Urinary bladder (tissue), 4 donors: Measurements from ENCODE around the gene RAPGEF6. TPM values are rescaled to one million over a fixed set of nuclear protein-coding genes. Genes with fewer than 3 reads are reported as not detected.
"Not testable (repeated sequence)": the region's sequence is repeated elsewhere in the genome, so short reads cannot be mapped to it uniquely, and the experiment has no call there.

Experiments used
- DNase-seq: peaks from one replicate; pipeline ENCODE4 v3.0.0-alpha.2; 2015; ENCODE audit errors: extremely low spot score
- H3K27ac ChIP-seq: one replicate; pipeline ENCODE4 v1.5.1; 2013; ENCODE audit warnings: low read depth, mild to moderate bottlenecking, moderate library complexity
- H3K36me3 ChIP-seq: one replicate; pipeline ENCODE4 v1.6.1; 2013; ENCODE audit warnings: mild to moderate bottlenecking, moderate library complexity; ENCODE audit not compliant: insufficient read depth
- H3K4me1 ChIP-seq: one replicate; pipeline ENCODE4 v1.6.1; 2013; ENCODE audit warnings: mild to moderate bottlenecking, moderate library complexity; ENCODE audit not compliant: insufficient read depth
- H3K4me3 ChIP-seq: one replicate; pipeline ENCODE4 v1.5.1; 2013; ENCODE audit warnings: low read depth, low read length
- WGBS: extraction: QIAGEN DNeasy Blood & Tissue Kit; methylation state at CpG from one replicate; pipeline ENCODE4 v1.1.7; 2013; 5-methylcytosine and 5-hydroxymethylcytosine counted together
- polyA plus RNA-seq: library from polyadenylated mRNA; stranded (reverse); fragments of 200-250 nt; gene quantifications from one replicate; pipeline ENCODE4 v1.2.3, GENCODE V29; 2013
- total RNA-seq: library from RNA; depleted of rRNA; stranded (reverse); fragments of >200 nt; gene quantifications from one replicate; pipeline ENCODE4 v1.2.3, GENCODE V29; 2014
- donor health status: healthy with polysubstance abuse.
- donor health status: healthy.

RAPGEF6 gene, protein sequence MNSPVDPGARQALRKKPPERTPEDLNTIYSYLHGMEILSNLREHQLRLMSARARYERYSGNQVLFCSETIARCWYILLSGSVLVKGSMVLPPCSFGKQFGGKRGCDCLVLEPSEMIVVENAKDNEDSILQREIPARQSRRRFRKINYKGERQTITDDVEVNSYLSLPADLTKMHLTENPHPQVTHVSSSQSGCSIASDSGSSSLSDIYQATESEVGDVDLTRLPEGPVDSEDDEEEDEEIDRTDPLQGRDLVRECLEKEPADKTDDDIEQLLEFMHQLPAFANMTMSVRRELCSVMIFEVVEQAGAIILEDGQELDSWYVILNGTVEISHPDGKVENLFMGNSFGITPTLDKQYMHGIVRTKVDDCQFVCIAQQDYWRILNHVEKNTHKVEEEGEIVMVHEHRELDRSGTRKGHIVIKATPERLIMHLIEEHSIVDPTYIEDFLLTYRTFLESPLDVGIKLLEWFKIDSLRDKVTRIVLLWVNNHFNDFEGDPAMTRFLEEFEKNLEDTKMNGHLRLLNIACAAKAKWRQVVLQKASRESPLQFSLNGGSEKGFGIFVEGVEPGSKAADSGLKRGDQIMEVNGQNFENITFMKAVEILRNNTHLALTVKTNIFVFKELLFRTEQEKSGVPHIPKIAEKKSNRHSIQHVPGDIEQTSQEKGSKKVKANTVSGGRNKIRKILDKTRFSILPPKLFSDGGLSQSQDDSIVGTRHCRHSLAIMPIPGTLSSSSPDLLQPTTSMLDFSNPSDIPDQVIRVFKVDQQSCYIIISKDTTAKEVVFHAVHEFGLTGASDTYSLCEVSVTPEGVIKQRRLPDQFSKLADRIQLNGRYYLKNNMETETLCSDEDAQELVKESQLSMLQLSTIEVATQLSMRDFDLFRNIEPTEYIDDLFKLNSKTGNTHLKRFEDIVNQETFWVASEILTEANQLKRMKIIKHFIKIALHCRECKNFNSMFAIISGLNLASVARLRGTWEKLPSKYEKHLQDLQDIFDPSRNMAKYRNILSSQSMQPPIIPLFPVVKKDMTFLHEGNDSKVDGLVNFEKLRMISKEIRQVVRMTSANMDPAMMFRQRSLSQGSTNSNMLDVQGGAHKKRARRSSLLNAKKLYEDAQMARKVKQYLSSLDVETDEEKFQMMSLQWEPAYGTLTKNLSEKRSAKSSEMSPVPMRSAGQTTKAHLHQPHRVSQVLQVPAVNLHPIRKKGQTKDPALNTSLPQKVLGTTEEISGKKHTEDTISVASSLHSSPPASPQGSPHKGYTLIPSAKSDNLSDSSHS (N-terminal part only)
- total RNA-seq (58.8 TPM), polyA plus RNA-seq (6.1 TPM)

DNA sequence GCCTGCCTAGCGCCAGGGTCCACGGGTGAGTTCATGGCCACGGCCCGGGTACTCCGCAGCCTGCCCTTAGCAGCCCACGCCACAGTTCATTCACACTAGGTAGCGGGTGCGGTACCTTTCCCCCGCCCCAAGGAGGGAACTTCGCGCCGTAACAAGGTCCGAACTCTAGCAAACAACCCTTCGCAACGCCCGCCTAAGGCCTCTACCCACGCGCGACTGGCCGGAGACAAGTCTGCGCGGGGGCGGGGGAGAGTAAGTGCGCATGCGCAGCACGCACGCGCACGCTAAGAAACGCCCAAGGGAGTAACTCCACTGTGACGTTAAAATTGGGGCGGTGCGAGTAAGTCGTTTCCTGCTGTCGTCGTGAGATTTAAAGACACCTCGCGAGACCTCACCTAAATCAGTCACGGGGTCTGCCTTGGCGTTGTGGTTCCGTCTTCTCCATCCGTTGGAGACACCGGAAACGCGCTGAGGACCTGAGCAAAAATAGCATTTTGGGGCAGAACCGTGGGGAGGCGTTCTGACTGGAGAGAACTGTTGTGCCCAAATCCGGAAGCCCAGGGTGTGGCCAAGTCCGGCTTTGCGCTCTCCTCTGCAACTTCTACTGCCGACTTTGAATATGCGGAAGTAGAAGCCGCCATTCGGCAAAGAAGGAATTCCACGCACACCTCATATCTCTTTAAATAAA, at the start of gene RAPGEF6:
RAPGEF6 (minus strand) TSS at position 234 of the 688 bp plus-strand sequence; CDS start at position 35, 199 bp downstream.
- Histone ChIP-seq H3K27ac (peak within 1 kb of the TSS; percentile 95), H3K36me3 (no peaks in the 10 kb centered on the region), H3K4me3 (peak within 1 kb of the TSS; percentile 60), H3K4me1 (no peaks in the 10 kb centered on the region)
- peak; percentile 99 for DNase-seq
- under 1% methylated on average over 55 of the region's 55 CpGs for WGBS

DNA sequence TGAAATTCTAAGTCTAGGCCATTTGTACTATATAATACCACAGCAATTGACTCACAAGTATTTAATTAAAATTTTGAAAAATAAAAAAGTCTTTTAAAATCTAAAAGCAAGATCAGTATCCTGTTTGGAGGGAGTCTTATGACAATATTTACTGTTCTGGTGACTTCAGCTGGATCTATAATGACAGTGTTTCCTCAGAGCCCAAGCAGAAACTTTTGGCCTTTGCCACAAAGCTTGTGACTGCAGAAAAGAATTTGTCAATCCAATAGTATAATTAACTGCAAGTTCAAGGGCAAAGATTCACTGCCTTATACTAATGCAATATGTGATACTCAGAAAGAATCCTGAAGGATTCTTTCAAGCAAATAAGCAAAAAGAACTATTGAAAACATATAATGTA, 49.6 kb upstream of the RAPGEF6 start:
- Histone ChIP-seq H3K27ac (no peak overlapping the region), H3K4me1 (no peaks in the 10 kb centered on the region), H3K4me3 (no peak overlapping the region), H3K36me3 (peaks cover 2% of the 10 kb centered on the region)
- no peak for DNase-seq

DNA sequence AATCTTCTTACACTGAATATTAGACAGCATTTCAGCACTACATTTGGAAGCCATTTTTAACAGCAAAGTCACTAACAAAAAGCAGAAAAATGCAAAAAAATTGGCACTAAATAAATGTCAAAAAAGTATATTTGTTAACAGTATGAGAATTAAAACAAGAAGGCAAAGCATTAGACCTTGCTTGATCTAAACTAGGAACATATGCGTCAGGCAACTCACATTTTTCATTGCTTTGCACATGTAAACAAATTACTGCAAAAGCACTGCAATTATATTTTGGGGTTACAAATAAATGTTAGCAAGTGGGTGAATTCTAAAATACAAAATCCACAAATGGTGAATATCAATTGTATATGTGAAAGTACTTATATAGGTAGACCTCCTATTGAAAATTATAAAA, 49.0 kb upstream of the RAPGEF6 start:
- Histone ChIP-seq H3K36me3 (peaks cover 2% of the 10 kb centered on the region), H3K4me3 (no peak overlapping the region), H3K4me1 (no peaks in the 10 kb centered on the region), H3K27ac (no peak overlapping the region)
- no peak for DNase-seq
- 76% methylated on average over 1 of the region's 1 CpG for WGBS

DNA sequence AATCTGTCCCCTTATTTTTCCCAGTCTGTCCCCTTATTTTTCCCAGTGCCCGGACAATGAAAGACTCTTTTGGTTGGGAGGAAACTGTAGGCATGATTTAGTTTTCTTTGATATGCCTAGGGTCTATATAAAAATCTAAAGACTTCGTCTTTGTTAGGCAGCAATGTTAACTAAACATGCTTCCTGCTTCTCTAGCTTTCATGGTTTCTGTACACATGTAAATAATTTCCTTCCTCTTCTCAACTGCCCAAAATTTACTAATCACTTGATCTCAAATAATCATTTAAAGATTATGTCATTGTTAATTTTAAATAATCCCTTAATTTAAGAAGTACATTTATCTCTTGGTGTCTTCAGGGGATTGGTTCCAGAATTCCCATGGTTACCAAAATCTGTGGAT, 47.8 kb upstream of the RAPGEF6 start:
- no peak overlapping the region for H3K4me3 ChIP-seq
- WGBS: 88% methylated on average over 2 of the region's 2 CpGs
- no peak for DNase-seq
- peaks cover 2% of the 10 kb centered on the region for H3K36me3 ChIP-seq
- no peak overlapping the region for H3K27ac ChIP-seq
- no peaks in the 10 kb centered on the region for H3K4me1 ChIP-seq

DNA sequence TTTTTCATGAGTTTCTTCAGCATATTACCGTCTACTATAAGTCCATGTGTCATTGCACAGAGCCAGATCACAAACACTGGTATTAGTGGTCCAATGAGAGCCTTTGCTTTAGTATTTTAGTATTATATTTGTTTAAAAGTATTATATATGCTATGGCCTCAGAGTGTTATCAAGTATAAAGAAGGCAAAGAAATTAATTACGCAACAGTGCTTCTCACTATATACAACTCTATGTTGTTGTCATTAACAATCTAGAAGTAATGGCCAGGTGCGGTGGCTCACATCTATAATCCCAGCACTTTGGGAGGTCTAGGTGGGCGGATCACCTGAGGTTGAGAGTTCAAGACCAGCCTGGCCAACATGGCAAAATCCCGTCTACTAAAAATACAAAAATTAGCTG, 47.1 kb upstream of the RAPGEF6 start:
- DNase-seq: no peak
- WGBS: 98% methylated on average over 5 of the region's 5 CpGs
- Histone ChIP-seq H3K27ac (no peak overlapping the region), H3K36me3 (peaks cover 2% of the 10 kb centered on the region), H3K4me1 (no peaks in the 10 kb centered on the region), H3K4me3 (no peak overlapping the region)

DNA sequence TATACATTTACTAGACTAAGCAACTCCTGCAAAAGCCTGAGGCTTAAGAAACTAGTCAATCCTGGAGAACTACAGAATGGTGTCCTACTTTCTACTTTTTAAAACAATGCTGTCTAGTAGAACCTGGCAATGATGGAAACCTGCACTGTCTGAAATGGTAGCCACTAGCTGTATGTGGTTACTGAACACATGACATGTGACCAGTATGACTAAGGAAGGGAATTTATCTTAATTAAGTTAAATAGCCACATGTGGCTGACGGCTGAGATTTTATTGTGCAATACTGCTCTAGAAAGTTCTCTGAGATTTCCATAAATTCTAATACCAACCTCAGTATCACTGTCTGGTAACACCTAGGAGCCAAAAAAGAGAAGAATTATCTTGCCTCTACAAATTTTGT, 44.9 kb upstream of the RAPGEF6 start:
- Histone ChIP-seq H3K4me3 (no peak overlapping the region), H3K36me3 (peaks cover 1% of the 10 kb centered on the region), H3K27ac (no peak overlapping the region), H3K4me1 (no peaks in the 10 kb centered on the region)
- no peak for DNase-seq
- WGBS: 72% methylated on average over 1 of the region's 1 CpG

DNA sequence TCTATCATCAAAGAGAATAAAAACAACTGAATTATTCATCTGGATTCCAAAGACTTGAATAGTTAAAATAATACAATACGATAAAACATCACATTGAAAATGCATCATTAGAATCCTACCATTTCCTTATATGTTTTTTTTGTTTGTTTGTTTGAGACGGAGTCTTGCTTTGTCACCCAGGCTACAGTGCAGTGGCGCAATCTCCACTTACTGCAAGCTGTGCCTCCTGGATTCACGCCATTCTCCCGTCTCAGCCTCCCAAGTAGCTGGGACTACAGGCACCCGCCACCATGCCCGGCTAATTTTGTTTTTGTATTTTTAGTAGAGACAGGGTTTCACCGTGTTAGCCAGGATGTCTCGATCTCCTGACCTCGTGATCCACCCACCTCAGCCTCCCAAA, 43.2 kb upstream of the RAPGEF6 start:
- not testable (repeated sequence) for H3K36me3 ChIP-seq, H3K4me1 ChIP-seq, H3K27ac ChIP-seq, DNase-seq, H3K4me3 ChIP-seq
- WGBS: 95% methylated on average over 8 of the region's 10 CpGs

DNA sequence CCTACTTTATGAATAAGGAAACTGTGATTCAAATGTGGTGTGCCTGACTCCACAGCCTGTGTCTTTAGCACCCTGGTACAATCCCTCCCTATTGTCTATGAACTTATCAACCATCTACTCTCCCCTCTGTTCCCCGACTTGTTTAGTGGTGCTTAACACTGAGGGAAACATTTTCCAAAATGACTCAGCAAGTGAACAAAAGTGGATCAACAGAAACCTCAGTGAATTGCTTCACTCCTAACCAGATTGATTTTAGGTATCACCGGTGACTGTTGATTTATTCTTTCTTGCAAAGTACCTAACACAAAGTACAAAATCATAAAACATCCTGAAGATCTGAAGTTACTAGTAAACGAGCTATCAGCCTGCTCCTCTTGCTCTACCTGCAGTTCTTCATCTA, 42.1 kb upstream of the RAPGEF6 start:
- Histone ChIP-seq H3K36me3 (peaks cover 1% of the 10 kb centered on the region), H3K27ac (no peak overlapping the region)
- WGBS: 85% methylated on average over 3 of the region's 3 CpGs

DNA sequence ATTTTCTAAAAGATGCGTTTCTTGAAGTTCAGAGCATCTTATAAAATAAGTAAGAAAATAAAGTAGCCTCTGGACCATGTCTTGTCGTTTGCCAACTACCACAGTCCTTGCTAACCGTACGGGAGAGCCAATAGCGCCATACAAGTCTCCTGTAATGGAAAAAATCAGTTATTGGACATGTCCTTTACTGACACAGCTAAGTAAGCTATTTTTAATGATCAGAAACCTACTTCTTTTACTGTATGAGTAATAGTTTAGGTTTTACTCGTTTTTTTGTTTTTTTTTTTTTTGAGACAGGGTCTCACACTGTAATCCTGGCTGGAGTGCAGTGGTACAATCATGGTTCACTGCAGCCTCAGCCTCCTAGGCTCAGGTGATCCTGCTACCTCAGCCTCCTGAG, 37.7 kb upstream of the RAPGEF6 start:
- WGBS: 36% methylated on average over 6 of the region's 6 CpGs
- peaks cover 1% of the 10 kb centered on the region for H3K36me3 ChIP-seq
- no peak overlapping the region for H3K4me3 ChIP-seq
- no peaks in the 10 kb centered on the region for H3K4me1 ChIP-seq
- no peak for DNase-seq
- no peak overlapping the region for H3K27ac ChIP-seq

More for the DNA sequence above, 42.1 kb upstream of the RAPGEF6 start:
- H3K4me1 ChIP-seq: no peaks in the 10 kb centered on the region
- no peak overlapping the region for H3K4me3 ChIP-seq
- DNase-seq: no peak

DNA sequence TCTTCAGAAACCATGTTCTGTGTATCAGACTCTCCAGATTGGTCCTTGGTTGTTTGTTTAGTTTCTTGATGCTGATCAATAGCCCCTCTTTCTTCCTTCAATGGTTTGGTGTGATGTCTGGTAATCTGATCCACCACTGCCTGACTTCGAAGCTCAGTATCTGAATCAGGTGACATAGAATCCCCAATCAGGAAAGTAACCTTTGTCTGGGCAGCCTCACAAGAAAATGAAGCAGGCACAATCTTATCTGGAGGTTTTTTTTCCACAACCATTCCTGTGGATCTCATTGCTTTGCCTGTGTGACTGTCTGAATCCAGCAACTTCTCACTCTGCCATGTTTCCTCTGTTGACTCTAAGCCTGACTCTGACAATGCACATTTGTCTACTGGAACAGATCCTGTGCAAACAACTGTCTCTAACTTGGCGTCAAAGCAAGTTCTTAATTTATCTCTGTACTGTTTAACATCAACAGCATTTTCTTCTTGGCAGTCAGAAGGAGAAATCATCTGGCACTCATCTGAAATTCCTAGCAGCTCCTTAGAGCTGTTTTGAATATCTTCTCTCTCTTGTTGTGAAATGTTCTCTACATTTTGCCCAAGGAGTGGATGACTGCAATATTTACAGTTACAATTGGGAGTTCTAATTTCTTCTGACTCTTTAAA, 37.1 kb upstream of the RAPGEF6 start:
- Histone ChIP-seq H3K4me1 (no peaks in the 10 kb centered on the region), H3K36me3 (peaks cover 1% of the 10 kb centered on the region), H3K27ac (no peak overlapping the region), H3K4me3 (no peak overlapping the region)
- WGBS: 15% methylated on average over 2 of the region's 2 CpGs
- peak; percentile 71 for DNase-seq

DNA sequence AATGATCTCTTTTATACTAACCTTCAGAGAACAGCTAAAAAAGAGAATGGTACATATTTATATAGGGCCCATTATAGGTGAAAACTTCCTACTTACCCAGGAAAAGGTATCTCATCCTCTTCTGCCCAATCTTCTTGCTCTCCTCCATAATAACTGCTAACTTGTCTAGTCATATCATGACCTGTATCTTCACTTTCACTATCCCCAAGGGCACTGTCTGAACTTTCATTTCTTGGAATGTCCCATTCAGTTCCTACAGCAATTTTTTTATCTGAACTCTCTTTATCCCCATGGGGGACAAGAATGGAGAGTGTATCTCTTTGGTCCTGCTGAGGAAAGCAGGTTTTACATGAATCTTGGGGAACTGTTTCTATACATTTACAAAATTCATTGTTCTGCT, 36.4 kb upstream of the RAPGEF6 start:
- no peaks in the 10 kb centered on the region for H3K4me1 ChIP-seq
- no peak overlapping the region for H3K27ac ChIP-seq
- H3K4me3 ChIP-seq: no peak overlapping the region
- peaks cover 1% of the 10 kb centered on the region for H3K36me3 ChIP-seq
- DNase-seq: no peak

DNA sequence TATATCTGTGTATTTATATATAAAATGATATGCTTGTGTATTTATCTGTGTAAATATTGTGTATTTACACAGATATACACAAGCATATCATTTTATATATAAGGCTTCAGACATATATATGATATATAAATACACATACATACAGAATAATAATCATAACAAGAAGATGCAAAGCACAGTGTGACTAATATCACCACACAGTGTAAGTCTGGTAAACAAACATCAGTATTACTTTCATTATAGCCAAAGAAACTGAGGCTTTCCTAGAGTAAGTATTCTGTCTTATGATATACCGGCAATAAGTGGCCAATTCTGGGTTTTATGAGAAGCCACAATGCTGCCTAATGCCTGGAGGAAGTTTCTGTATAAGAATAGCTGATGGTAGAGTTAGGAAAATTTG, 29.9 kb upstream of the RAPGEF6 start:
- H3K27ac ChIP-seq: no peak overlapping the region
- DNase-seq: no peak
- no peaks in the 10 kb centered on the region for H3K36me3 ChIP-seq
- WGBS: 96% methylated on average over 1 of the region's 1 CpG
- no peaks in the 10 kb centered on the region for H3K4me1 ChIP-seq
- no peak overlapping the region for H3K4me3 ChIP-seq
